OCI-LY1 (cell line): Measurements from ENCODE around the gene USP24.

Experiments used
- CTCF ChIP-seq: fragments of 200-600 bp; sonication (generic), shearing (Covaris generic); IDR thresholded peaks from 2 replicates; pipeline ENCODE4 v1.5.1; 2017; ENCODE audit warnings: mild to moderate bottlenecking, antibody characterized with exemption, low read length, moderate library complexity, mixed read lengths
- EZH2 ChIP-seq: fragments of 200-600 bp; sonication (generic), shearing (Covaris generic); IDR thresholded peaks from 2 replicates; pipeline ENCODE4 v1.8.0; 2017; ENCODE audit warnings: borderline replicate concordance, mixed run types, mild to moderate bottlenecking, antibody characterized with exemption, low read length, moderate library complexity, mixed read lengths

- TF ChIP-seq CTCF (no peak), EZH2 (no peak)
Measured at GRCh38 chr1:55211863-55212262, 3.3 kb downstream of the USP24 start.
